GM21423 (cell line): Measurements from ENCODE around the gene PRDM16.

ENCODE experiments used
- ATAC-seq: cut with Tn5 transposase; IDR thresholded peaks from one replicate; pipeline ENCODE4 v1.9.1; 2021; ENCODE audit warnings: mild to moderate bottlenecking, moderate library complexity; ENCODE audit not compliant: unreplicated experiment

PRDM16 gene

DNA sequence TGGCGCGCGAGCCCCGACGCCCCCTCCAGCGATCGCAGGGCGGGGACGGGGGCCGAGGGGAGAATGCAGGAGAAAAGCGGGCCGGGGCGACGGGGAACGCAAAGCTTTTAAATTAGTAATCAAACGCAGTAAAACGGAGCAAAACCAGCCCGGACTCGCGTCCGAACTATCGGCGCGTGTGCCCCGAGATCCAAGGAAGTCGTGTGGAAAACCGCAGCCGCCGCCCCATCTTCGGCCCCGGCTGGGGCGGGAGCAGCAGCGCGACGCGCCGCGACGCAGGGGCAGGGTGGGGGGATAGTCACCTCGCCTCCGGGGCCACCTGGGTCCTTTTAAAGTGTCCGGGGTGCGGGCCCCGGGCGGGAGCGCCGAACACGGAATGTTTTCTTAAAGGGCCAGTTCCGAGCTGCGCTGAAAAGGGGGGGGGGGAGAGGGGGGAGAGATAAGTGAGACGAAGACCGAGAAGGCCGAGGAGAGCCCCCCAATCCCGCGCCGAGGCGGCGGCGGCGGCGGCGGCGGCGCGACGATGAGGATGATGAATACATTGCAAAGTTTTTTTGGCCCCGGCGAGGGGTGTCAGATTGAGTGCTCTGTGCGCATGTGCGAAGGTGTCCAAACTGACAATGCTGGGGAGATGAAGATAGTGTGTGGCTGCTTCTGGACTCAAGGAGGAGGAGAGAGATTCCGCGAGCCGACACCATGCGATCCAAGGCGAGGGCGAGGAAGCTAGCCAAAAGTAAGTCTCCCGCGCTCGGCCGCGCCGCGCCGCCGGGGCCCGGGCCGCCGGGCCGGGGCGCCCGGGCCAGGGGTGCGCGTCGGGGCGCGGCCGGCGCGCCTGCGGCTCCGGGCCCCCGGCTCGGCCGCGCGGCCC, at the start of gene PRDM16:
PRDM16 (plus strand) TSS at position 640 of the 868 bp plus-strand sequence; CDS start at position 697, 57 bp downstream.
- ATAC-seq, result no peak

GRCh38 chr1:3019516-3020051, 49.4 kb upstream of the PRDM16 start:
- ATAC-seq, result no peak

- no peak for ATAC-seq
Measured at GRCh38 chr1:3020263-3020909, 48.6 kb upstream of the PRDM16 start.

- ATAC-seq, result no peak
Measured at GRCh38 chr1:3021233-3021671, 47.8 kb upstream of the PRDM16 start, which contains the start of gene ACTRT2. TSS of gene ACTRT2 (plus strand) at chr1:3021467. CDS start at chr1:3021687, 220 bp downstream.

- ATAC-seq, result no peak
Measured at GRCh38 chr1:3021801-3022401, 47.1 kb upstream of the PRDM16 start.

GRCh38 chr1:3022511-3022973, 46.5 kb upstream of the PRDM16 start:
- ATAC-seq, result no peak

DNA sequence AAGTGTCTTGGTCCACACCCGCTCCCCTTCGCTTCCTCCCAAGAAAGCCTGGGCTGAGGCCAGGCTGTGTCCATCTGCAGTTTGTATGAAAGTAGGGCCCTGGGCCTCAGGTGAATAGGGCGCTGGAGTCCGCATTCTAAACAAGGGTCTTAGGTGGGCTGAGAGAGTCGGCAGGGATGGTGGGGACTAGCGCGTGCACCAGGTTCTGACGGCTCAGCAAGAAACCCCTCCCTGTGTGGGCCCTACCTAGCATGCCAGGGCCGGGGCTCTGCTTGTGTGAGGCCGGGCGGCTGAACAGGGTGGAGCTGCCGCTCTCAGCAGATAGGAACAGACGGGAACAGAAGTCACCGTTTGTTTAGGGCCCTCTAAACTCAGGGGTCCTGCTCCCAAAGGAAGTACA, 46.0 kb upstream of the PRDM16 start:
- no peak for ATAC-seq

- ATAC-seq, result no peak
Measured at GRCh38 chr1:3024019-3024418, 45.0 kb upstream of the PRDM16 start.

- no peak for ATAC-seq
Measured at GRCh38 chr1:3024588-3024987, 44.4 kb upstream of the PRDM16 start.

DNA sequence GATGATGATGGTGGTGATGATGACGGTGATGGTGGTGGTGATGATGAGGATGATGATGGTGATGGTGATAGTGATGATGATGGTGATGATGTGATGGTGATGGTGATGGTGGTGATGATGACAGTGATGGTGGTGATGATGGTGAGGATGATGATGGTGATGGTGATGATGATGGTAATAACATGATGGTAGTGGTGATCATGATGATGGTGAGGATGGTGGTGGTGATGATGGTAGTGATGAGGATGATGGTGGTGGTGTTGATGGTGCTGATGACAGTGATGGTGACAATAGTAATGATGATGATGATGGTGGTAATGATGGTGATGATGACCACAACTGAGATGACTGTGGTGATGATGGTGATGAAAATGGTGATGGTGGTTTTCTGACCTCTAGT, 42.9 kb upstream of the PRDM16 start:
- no peak for ATAC-seq

DNA sequence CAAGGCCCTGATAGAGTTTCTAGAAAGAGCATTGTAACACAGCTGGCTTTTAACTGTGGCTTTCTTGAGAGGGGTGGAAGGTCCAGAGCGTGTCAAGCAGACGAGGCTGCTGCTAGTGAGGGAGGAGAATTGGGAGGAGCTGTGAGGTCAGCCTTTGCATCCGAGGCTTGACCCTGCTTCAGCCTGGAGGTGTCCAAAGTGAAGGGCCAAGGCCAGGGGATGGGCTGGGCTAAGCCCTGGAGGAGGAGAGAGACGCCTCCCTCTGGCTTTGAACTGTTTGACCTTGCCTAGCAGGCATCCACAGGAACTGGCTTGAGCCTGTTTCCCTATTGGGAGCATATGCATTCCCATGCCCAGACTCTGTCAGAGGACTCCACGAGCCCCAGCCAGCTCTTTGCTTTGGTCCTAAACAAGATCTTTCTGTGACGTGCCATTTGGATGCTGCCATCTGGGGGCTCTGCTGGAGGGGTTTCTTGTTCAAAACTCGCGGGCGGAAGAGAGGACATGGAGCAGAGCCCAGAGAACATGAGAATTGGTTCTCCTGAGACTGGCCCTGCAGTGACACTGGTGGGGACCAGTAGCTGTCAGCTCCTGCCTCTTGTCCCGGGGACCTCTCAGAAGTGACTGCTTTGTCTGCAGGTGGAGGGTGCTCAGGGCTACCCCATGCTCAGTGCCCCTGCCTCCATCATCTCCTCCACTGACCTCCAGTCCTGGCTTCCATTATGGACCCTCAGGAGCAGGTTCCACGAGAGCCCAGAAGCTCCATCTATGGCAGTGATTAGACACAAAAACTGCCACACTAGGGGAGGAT, 42.2 kb upstream of the PRDM16 start:
- no peak for ATAC-seq

- ATAC-seq, result no peak
Measured at GRCh38 chr1:3027611-3028371, 41.2 kb upstream of the PRDM16 start.

- ATAC-seq, result no peak
Measured at GRCh38 chr1:3028531-3029282, 40.3 kb upstream of the PRDM16 start.

- no peak for ATAC-seq
Measured at GRCh38 chr1:3029481-3029961, 39.5 kb upstream of the PRDM16 start.

DNA sequence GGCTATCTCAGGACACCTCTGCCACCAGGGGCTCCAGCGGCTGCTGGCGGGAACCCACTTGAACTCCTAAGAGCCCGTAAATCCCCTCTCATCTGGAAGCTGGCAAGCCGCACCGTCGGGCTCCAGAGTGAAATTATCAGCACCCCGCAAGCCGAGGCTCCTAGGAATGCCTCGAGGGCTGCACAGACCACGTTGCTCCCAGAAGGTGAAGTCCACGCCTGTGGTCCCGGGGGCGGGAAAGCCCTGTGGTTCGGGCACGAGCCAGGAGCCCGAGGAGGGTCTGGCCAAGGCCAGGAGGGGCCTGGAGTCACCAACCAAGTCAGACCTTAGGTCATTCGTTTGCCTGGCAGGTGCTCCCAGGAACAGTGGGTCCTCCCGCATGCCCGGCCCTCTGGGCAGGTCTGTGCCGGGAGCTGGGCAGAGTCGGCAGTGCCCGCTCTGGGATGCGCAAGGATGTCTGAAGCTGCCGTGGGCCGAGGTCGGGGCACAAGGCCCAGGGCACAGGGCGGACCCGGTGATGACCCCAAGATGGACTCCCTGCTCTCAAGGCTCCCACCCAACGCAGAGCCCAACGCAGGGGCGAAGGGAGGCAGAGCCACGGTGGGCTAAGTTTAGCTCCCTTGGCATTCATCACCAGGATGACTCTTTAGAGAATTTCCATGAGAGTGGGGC, 38.9 kb upstream of the PRDM16 start:
- ATAC-seq, result no peak

GRCh38 chr1:3030663-3031381, 38.2 kb upstream of the PRDM16 start:
- ATAC-seq, result no peak

DNA sequence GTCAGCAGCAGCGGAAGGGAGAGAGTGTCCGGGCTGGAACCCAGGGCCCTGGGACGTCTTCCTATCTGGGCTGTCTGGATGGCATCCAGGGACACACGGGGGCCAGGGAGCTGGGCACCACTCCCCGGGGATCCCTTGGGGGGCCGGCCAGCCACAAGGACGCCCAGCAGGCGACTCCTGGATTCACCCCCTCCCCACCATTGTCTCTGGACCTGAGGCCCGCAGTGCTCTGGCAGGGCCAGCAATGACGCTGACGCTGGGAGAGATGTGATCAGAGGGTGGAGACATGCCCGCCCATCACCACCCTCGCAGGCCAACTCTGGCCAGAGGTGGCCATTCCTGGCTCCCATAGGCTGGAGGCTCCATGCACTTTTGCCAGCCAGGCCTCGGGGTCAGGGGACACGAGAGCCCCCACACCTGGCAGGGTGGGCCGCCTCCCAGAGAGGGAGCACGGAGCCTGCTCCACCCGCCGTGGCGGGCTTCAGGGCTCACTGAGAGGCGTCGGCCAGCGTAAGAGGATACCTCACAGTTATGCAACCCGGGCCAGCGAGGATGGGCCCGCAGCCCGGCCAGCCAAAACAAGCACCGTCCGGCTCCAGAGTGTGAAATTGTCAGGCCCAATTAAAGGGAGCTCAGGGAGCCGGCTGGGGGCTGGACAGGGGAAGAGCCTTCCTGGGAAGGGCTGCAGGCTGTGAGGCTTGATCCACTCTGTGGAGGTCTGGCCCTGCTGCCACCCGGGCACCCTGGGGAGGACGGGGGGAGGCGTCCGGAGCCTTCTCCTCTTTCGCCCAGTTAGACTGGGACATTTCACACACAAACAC, 37.4 kb upstream of the PRDM16 start:
- ATAC-seq, result no peak
